Cortex of kidney (tissue), 1 donor: Measurements from ENCODE around the gene CHEK1.
"Not testable (repeated sequence)": the region's sequence is repeated elsewhere in the genome, so short reads cannot be mapped to it uniquely, and the experiment has no call there.

Source experiments
- DNase-seq: peaks from one replicate; lab custom pipeline; 2025; lab: John Stamatoyannopoulos, UW

CHEK1 gene

DNA sequence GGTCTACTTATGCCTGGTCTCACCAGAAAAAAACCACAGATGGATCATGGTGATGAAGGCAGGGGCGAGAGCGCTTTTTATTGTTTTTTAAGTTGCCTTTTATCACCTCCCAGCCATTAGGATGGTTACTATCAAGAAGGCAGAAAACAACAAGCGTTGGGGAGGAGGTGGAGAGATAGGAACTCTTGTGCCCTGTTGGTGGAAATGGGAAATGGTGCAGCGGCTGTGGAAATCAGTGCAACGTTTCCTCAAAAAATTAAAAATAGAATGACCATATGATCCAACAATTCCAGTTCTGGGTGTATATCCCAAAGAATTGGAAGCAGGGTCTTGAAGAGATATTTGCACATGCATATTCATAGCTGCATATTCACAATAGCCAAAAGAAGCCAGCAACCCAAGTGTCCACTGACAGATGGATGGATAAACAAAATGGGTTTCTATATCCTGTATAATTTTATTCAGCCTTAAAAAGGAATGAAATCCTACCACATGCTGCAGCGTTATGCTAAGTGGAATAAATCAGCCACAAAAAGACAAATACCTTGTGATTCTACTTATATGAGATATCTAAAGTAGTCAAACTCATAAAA lies 76.2 kb downstream of the CHEK1 start:
- DNase-seq, result no peak

DNA sequence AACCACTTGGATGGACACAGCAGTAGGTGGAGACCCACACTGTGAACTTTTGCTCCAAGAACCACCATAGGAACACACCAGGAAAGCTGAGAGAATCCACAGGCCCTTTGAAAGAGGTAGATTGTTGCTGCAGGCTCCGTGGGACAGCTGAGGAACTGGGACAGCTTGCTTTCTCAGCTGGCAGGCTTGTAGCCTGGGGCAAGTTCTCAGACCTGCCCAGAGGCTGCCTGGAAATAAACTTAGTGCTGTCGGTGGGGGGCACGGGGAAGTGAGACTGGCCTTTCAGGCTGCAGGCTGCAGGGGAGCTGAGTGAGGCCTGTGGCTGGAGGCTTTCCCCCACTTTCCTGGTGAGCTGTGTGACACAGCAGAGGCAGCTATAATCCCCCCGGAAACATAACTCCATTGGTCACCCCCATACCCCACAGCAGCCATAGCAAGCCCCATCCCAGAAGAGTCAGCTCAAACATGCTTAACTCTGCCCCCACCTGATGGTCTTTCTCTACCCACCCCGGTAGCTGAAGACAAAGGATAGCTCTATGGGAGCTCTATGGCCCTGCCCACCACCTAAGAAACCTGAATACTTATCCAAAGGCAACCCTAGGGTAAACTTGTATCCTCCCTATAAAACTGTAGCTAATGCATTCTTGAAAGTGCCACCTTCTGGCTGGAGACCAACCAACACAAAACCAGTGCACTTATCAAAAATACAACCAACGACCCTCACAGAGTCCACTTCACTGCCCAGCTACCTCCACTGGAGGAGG lies 77.1 kb downstream of the CHEK1 start:
- DNase-seq, result no peak

DNA sequence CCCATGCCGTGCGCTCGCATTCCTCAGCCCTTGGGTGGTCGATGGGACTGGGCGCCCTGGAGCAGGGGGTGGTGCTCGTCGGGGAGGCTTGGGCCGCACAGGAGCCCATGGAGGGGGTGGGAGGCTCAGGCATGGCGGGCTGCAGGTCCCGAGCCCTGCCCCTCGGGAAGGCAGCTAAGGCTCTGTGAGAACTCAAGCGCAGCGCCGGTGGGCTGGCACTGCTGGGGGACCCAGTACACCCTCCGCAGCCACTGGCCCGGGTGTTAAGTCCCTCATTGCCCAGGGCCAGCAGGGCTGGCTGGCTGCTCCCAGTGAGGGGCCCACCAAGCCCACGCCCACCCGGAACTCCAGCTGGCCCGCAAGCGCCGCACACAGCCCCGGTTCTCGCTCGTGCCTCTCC lies 79.7 kb downstream of the CHEK1 start:
- not testable (repeated sequence) for DNase-seq

- no peak for DNase-seq
These were observed 95.8 kb downstream of the CHEK1 start for GRCh38 chr11:125720781-125721180.

DNA sequence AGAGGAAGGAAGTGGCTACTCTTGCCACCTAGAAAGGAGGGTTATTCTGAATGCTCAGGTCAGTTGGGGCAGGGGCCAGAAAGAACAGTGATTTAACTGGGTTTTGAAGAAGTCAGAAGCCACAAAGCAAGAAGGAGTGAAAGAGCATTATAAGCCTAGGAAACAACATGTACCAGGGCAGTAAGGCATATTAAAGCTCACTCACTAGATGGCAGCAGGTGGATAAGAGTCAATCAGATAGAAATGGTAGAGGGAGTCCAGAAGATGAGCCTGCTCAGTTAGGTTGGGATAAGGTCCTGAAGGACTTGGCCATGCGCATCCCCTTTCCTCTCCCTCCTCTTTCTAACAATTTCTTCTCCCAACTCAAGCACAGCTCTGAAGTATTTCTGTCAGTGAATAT lies 99.2 kb downstream of the CHEK1 start:
- no peak for DNase-seq
